Activated CD8-positive, alpha-beta memory T cell treated with anti-CD3 and anti-CD28 coated beads for 24 hours (primary cell): Measurements from ENCODE around the gene RTN4RL1.

ENCODE experiments used
- DNase-seq: peaks from one replicate; pipeline ENCODE4 v3.0.0-alpha.2; 2020

Gene RTN4RL1

DNA sequence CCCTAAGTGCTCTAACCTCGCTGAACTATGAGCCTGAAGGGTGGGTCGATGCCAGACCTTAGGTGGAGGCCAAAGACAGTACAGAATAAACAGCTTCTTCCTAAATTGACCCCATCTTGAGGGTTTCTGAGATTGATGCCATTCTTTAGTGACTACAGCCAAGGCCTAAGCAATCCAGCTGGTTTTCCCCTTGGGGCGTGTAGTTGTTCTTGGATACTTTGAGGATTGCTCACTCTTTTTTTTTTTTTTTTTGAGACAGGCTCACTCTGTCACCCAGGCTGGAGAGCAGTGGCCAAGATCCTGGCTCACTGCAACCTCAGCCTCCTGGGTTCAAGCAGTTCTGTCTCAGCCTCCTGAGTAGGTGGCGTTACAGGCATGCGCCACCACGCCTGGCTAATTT, 18.7 kb upstream of the RTN4RL1 start:
- no peak for DNase-seq

- DNase-seq = no peak
These were observed 17.8 kb upstream of the RTN4RL1 start for GRCh38 chr17:2042933-2043332.

- no peak for DNase-seq
These were observed 17.3 kb upstream of the RTN4RL1 start for GRCh38 chr17:2042390-2042847.

GRCh38 chr17:2041561-2042389, 16.6 kb upstream of the RTN4RL1 start, which contains the start of gene OVCA2:
Gene OVCA2, plus strand, starts transcription at chr17:2042022. Its CDS starts 26 bp downstream, at chr17:2042048.
- DNase-seq = peak; percentile 98

DNA sequence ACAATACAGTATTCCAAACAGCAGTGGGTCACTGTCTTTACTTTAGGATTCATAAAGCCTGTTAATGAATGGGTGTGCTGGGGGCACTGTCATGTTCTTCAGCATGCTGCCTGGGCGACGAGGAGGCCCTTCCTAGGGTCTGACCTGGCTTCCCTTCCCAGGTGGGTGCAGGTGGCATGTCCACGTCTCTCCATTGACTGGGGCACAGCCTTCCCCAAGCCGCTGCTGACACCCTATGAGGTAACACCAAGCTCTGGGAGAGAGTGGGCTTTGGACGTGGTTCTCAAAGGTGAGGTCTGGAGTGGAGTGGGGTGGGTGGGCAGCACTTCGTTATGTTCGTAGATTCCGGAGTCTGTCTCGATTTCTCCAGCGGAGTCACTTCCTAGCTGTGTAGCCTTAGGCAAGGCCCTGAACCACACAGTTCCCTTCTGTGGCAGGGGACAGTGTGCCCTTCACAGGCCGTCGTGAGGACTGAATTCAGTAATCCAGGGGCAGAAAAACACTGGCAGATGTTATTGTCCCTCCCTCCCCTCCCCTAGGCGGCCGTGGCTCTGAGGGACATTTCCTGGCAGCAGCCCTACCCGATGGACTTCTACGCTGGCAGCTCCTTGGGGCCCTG, 15.9 kb upstream of the RTN4RL1 start:
- DNase-seq = no peak

DNA sequence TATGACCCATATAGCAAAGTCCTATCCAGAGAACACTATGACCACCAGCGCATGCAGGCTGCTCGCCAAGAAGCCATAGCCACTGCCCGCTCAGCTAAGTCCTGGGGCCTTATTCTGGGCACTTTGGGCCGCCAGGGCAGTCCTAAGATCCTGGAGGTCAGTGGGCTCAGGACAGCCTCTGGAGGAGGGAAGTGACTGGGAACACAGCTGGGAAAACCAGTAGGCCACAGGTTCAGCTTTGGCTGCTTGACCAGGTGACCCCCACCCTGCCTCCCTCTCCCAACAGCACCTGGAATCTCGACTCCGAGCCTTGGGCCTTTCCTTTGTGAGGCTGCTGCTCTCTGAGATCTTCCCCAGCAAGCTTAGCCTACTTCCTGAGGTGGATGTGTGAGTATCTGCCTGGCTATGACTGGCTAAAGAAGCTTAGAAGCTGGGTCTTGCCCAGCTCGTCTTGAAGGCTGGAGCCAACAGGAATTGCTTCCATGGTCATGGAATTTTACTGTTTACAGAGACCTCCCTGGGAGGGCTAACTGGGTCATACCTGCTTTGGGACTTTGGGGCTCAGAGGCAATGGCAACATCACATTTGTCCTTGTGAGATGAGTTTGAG, 15.2 kb upstream of the RTN4RL1 start:
- no peak for DNase-seq

- no peak for DNase-seq
These were observed 12.0 kb upstream of the RTN4RL1 start for GRCh38 chr17:2037155-2037554.

DNA sequence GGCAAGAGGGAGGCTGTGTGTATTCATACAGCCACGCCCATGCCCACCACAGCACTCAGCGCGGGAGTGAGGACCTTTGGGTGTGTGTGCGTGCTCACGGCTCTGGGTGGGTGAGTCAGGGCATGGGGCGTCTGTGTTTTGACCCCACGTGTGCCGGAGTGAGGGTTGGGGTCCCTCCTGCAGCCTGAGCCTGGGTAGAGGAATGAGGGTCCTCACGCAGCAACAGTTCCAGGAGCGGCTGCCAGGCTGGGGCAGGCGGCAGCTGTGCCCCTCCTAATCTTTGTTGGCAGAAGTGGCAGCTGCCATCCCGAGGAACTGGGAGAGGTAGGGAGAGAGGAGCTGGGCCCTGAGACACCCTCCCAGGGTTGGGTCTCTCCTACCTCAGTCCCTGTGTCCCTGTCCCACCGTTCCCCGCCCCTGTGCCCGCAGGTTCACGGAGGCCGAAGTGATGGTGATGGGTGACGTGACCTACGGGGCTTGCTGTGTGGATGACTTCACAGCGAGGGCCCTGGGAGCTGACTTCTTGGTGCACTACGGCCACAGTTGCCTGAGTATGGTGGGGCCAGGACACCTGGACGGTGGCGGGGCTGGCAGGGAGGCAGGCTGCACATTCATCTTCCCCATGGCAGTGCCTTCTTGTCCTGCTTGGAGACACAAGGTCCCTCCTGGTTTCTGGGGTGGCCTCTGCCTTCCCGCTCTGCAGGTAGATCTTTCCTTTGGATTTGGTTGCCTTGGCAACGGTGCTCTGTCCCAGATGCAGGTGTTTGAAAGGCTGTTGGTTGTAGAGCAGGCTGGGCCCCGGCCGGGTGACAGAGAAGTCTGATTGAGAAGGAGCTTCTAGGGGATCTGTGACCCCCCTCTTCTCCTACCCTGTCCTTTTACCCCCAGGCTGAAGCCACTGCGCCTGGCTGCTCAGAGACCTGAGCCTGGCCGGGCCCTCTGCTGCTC, 10.7 kb upstream of the RTN4RL1 start:
- DNase-seq = no peak

GRCh38 chr17:2034806-2035540, 9.8 kb upstream of the RTN4RL1 start:
- DNase-seq = no peak

GRCh38 chr17:2034157-2034556, 9.0 kb upstream of the RTN4RL1 start:
- no peak for DNase-seq

- DNase-seq = no peak
These were observed 8.0 kb upstream of the RTN4RL1 start for GRCh38 chr17:2033153-2033552.

DNA sequence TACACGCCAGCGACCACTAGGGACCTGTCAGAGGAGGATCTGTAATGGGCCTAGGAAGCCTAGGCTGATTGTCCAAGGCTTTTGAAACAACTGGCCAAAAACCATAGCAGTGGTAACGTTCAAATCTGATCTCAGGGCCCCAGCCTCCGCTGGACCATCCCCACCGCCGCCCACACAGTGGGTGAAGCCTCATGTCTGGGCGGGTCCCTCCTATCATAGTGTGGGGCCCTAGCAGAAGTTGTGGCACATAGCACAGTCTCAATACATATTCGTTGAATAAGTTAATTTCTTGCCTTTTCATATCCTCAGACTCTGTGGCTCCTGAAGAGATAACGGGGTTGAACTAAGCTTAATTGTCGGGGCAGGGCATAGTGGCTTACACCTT, 5.6 kb upstream of the RTN4RL1 start:
- no peak for DNase-seq

GRCh38 chr17:2029911-2030778, 5.0 kb upstream of the RTN4RL1 start, which contains the start of gene DPH1:
Gene DPH1, plus strand, starts transcription at chr17:2030153. Its CDS starts 17 bp downstream, at chr17:2030170.
- DNase-seq = peak; percentile 93

DNA sequence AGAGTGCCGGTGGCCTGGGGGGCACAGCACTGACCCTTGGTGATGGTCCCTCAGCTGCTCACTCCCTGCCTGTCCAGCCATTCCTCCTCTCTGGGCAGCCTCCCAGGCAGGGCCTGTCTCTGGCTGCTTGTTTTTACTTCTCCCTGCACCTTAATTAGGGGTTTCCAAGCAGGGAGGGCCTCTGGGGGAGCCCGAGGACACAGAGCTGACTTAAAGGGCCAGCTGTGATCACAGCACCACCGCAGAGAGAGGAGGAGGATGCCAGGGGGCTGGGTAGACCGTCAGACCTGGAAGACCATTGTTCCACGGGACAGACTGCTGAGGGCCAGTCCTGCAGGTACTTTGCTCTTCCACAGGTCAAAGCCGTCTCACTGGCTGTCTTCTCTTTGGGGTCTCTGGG, 3.6 kb upstream of the RTN4RL1 start:
- no peak for DNase-seq

DNA sequence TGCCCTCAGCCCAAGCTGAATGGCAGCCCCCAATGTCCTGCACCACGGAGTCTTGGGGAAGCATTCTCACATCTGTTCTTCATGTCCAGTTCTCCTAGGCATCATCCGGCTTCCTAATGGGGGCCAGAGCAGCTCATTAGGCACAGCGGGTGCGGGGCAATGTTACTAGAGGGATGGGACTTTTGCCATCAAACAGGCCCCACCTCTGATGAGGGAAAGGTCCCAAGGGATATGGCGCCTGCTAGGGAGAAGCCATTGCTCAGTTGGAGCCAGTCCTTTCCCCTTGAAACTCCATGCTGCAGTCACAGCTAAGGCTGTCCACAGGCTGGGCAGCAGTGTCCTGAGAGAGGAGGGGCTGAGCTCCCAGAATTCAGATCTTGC, 3.1 kb upstream of the RTN4RL1 start:
- DNase-seq = no peak

- no peak for DNase-seq
These were observed 2.5 kb upstream of the RTN4RL1 start for GRCh38 chr17:2027528-2028233.

DNA sequence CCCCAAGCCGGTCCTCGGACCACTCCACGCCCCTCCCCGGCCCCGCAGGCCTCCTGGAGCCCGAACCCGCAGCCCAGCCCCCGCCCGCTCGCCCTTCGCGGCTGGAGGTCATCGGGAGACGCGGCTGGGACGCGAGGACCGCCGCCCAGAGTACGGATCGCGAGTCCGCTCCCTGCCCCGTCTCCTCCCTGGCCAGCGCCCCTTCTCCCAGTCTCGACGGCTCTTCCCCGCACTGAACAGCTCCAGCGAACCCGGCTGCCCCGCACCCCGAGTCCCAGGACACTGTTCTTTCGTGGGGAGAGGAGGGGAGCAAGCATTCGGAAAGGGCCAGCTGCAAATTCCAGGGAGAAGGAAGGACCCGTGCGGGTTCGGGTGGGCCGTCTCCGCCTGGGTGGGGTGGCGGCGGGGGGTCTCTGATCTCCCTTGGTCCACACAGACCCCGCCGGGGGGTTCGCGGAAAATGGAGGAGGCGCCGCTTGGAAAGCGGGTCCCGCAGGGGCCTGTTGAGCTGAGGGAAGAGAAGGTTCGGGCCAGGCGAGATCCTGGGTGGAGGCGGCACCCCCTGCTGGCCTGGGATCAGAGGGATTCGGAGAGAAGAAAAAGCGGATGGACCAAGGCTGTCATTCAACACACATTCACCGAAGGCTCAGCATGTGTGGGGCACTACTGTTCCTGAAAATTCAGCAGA, 632 bp upstream of the RTN4RL1 start:
- DNase-seq = peak; percentile 64

DNA sequence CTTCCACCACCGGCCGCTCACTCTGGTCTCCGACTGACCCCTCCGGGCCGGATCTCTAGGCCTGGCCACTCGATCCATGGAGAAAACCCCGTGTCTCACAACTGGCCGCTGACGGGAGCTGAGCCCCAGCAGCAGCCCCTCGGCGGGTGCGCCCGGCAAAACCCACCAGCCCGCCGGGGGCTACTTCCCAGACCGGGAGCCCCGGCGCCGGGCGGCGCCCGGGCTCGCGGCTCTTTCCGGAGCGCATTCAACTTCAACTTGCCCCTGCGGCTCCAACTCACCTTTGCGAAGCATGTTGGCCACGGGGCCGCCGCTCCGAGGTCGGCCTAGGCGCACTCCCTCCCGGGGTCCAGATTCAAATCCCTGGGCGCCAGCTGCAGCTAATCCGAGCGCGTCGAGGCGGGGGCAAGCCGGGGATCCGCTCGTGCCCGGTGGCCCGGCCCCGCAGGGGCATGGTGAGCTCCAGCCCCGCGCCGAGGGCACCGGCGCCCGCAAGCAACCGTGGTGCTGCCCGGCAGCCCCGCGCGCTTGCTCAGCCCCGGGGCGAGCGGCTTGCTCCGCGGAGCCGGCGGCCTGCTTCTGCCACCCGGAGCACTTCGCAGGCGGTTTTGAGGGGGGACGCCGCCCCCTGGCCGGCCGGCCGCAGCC, 438 bp downstream of the RTN4RL1 start:
- peak; percentile 68 for DNase-seq
